Thoracic aorta (tissue), 2 donors: ENCODE measurements around the gene DPP4. TPM values are rescaled to one million over a fixed set of nuclear protein-coding genes. Genes with fewer than 3 reads are reported as not detected.

Experiments
- ATAC-seq: fragments of 150-250 bp; one replicate; pipeline ENCODE4 v1.8.0; 2017; ENCODE audit warnings: low read depth; ENCODE audit not compliant: insufficient number of reproducible peaks, low FRiP score
- DNase-seq: peaks from one replicate; pipeline ENCODE4 v3.0.0-alpha.2; 2020; ENCODE audit warnings: low spot score
- H3K27ac ChIP-seq, 2 donors: fragments of 200-600 bp; sonication (generic); 1 replicate in 1 of 2; 2 replicates in 1 of 2; pipeline ENCODE4 v1.5.1; 2016; ENCODE audit warnings: mild to moderate bottlenecking in 2 of 2, moderate library complexity in 2 of 2
- H3K27me3 ChIP-seq: fragments of 200-600 bp; sonication (generic); replicated peaks from 2 replicates; pipeline ENCODE4 v1.6.0; 2016; ENCODE audit warnings: mild to moderate bottlenecking; ENCODE audit not compliant: insufficient read depth
- H3K36me3 ChIP-seq: fragments of 200-600 bp; sonication (generic); one replicate; pipeline ENCODE4 v1.5.1; 2016
- H3K4me1 ChIP-seq, 2 donors: fragments of 200-600 bp; sonication (generic); 1 replicate in 1 of 2; 2 replicates in 1 of 2; pipeline versions ENCODE4 v1.5.1 to v1.6.0; 2016; ENCODE audit warnings: low read depth in 2 of 2, mild to moderate bottlenecking in 1 of 2; ENCODE audit not compliant: control insufficient read depth in 1 of 2
- H3K4me3 ChIP-seq: fragments of 200-600 bp; sonication (generic); 2 replicates; pipeline ENCODE4 v1.5.1; 2016; ENCODE audit warnings: mild to moderate bottlenecking
- H3K9me3 ChIP-seq: fragments of 200-600 bp; sonication (generic); 2 replicates; pipeline ENCODE4 v1.5.1; 2016
- CTCF ChIP-seq: fragments of 200-600 bp; sonication (generic); IDR thresholded peaks from one replicate; pipeline ENCODE4 v1.5.1; 2019; ENCODE audit warnings: antibody characterized with exemption
- total RNA-seq, 2 donors: library from RNA; depleted of rRNA; stranded (reverse); fragments of >200 nt; gene quantifications; one replicate each; pipeline versions ENCODE4 v1.1.0 to v1.2.3, GENCODE V29; 2016

Gene DPP4
- total RNA-seq, 2 donors from 2014 or later = 2.0 to 2.1 TPM

GRCh38 chr2:162070228-162070936, 3.6 kb downstream of the DPP4 start:
- DNase-seq (no peak), ATAC-seq (no peak)
- Histone ChIP-seq H3K4me1 (peaks cover 0 to 12% of the 10 kb centered on the region in 2 donors), H3K27me3 (no peaks in the 10 kb centered on the region), H3K9me3 (no peaks in the 10 kb centered on the region), H3K27ac (no peak overlapping the region), H3K36me3 (no peaks in the 10 kb centered on the region), H3K4me3 (no peak overlapping the region)
- TF ChIP-seq CTCF = no peak

- TF ChIP-seq CTCF = no peak
- no peaks in the 10 kb centered on the region for H3K36me3 ChIP-seq
- H3K27ac ChIP-seq = no peak overlapping the region
Observed at GRCh38 chr2:162069267-162069903, 4.6 kb downstream of the DPP4 start.

GRCh38 chr2:162067596-162067995, 6.4 kb downstream of the DPP4 start:
- no peaks in the 10 kb centered on the region for H3K36me3 ChIP-seq
- TF ChIP-seq CTCF = no peak

More at GRCh38 chr2:162069267-162069903, 4.6 kb downstream of the DPP4 start:
- ATAC-seq = no peak
- DNase-seq = no peak
- H3K27me3 ChIP-seq = no peaks in the 10 kb centered on the region
- H3K4me3 ChIP-seq = no peak overlapping the region
- no peaks in the 10 kb centered on the region for H3K9me3 ChIP-seq
- H3K4me1 ChIP-seq = peaks cover 0 to 12% of the 10 kb centered on the region in 2 donors

GRCh38 chr2:162065767-162066166, 8.2 kb downstream of the DPP4 start:
- H3K27ac ChIP-seq = no peak overlapping the region
- H3K36me3 ChIP-seq = no peaks in the 10 kb centered on the region
- no peak for ATAC-seq
- no peaks in the 10 kb centered on the region for H3K9me3 ChIP-seq
- H3K4me3 ChIP-seq = no peak overlapping the region
- DNase-seq = no peak
- H3K4me1 ChIP-seq = no peaks in the 10 kb centered on the region
- TF ChIP-seq CTCF = no peak
- H3K27me3 ChIP-seq = no peaks in the 10 kb centered on the region

More at GRCh38 chr2:162067596-162067995, 6.4 kb downstream of the DPP4 start:
- Histone ChIP-seq H3K27me3 (no peaks in the 10 kb centered on the region), H3K27ac (no peak overlapping the region), H3K4me3 (no peak overlapping the region), H3K4me1 (no peaks in the 10 kb centered on the region), H3K9me3 (no peaks in the 10 kb centered on the region)
- DNase-seq (no peak), ATAC-seq (no peak)

GRCh38 chr2:162063899-162064298, 10.1 kb downstream of the DPP4 start:
- ATAC-seq (no peak), DNase-seq (no peak)
- Histone ChIP-seq H3K27ac (no peak overlapping the region), H3K4me1 (no peaks in the 10 kb centered on the region), H3K9me3 (no peaks in the 10 kb centered on the region), H3K36me3 (no peaks in the 10 kb centered on the region), H3K27me3 (no peaks in the 10 kb centered on the region), H3K4me3 (no peak overlapping the region)
- TF ChIP-seq CTCF = no peak
